Osteocyte (in vitro differentiated cells): Measurements from ENCODE around the gene KDM3A. TPM values are rescaled to one million over a fixed set of nuclear protein-coding genes. Genes with fewer than 3 reads are reported as not detected.

ENCODE experiments used
- DNase-seq: peaks from one replicate; pipeline ENCODE4 v3.0.0; 2021; ENCODE audit warnings: mixed read lengths; ENCODE audit not compliant: unreplicated experiment; ENCODE audit errors: extremely low spot score
- H3K27ac Mint-ChIP-seq: one replicate; pipeline ENCODE4 v1.8.0; 2021; ENCODE audit warnings: mild to moderate bottlenecking, mixed read lengths; ENCODE audit not compliant: unreplicated experiment
- H3K27me3 Mint-ChIP-seq: one replicate; pipeline ENCODE4 v1.8.0; 2021; ENCODE audit warnings: mixed read lengths; ENCODE audit not compliant: unreplicated experiment
- H3K36me3 Mint-ChIP-seq: one replicate; pipeline ENCODE4 v1.8.0; 2021; ENCODE audit warnings: mixed read lengths; ENCODE audit not compliant: unreplicated experiment
- H3K4me1 Mint-ChIP-seq: one replicate; pipeline ENCODE4 v1.8.0; 2021; ENCODE audit warnings: mixed read lengths; ENCODE audit not compliant: unreplicated experiment
- H3K4me3 Mint-ChIP-seq: one replicate; pipeline ENCODE4 v1.8.0; 2021; ENCODE audit warnings: mild to moderate bottlenecking, moderate library complexity, mixed read lengths; ENCODE audit not compliant: unreplicated experiment
- H3K9me3 Mint-ChIP-seq: one replicate; pipeline ENCODE4 v1.8.0; 2021; ENCODE audit warnings: mixed read lengths; ENCODE audit not compliant: unreplicated experiment
- total RNA-seq: library from RNA; stranded (reverse); gene quantifications from 2 replicates; pipeline ENCODE4 v1.2.1, GENCODE V29; 2021
- TF ChIP-seq, protein P1 (sequence below): fragments of 200-600 bp; sonication (generic); IDR thresholded peaks from 2 replicates; pipeline ENCODE4 v1.5.0; 2021; ENCODE audit warnings: antibody characterized with exemption, mild to moderate bottlenecking, moderate library complexity

The KDM3A gene
- total RNA-seq, 1 donor from 2014 or later, result 44.8 TPM

GRCh38 chr2:86471637-86472036, 30.5 kb downstream of the KDM3A start:
- Mint-ChIP-seq H3K27ac (no peak overlapping the region), H3K4me1 (no peaks in the 10 kb centered on the region), H3K9me3 (no peaks in the 10 kb centered on the region), H3K36me3 (peaks cover 58% of the 10 kb centered on the region), H3K4me3 (no peak overlapping the region), H3K27me3 (no peaks in the 10 kb centered on the region)
- DNase-seq, result no peak
- TF ChIP-seq, protein P1, sequence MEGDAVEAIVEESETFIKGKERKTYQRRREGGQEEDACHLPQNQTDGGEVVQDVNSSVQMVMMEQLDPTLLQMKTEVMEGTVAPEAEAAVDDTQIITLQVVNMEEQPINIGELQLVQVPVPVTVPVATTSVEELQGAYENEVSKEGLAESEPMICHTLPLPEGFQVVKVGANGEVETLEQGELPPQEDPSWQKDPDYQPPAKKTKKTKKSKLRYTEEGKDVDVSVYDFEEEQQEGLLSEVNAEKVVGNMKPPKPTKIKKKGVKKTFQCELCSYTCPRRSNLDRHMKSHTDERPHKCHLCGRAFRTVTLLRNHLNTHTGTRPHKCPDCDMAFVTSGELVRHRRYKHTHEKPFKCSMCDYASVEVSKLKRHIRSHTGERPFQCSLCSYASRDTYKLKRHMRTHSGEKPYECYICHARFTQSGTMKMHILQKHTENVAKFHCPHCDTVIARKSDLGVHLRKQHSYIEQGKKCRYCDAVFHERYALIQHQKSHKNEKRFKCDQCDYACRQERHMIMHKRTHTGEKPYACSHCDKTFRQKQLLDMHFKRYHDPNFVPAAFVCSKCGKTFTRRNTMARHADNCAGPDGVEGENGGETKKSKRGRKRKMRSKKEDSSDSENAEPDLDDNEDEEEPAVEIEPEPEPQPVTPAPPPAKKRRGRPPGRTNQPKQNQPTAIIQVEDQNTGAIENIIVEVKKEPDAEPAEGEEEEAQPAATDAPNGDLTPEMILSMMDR, result no peak

- TF ChIP-seq, protein P1, result no peak
- Mint-ChIP-seq H3K9me3 (no peaks in the 10 kb centered on the region), H3K4me3 (no peak overlapping the region), H3K27me3 (no peaks in the 10 kb centered on the region), H3K4me1 (no peaks in the 10 kb centered on the region), H3K27ac (no peak overlapping the region), H3K36me3 (peaks cover 68% of the 10 kb centered on the region)
- DNase-seq, result no peak
Observed at GRCh38 chr2:86476092-86476491, 34.9 kb downstream of the KDM3A start.

- no peak overlapping the region for H3K27ac Mint-ChIP-seq
- no peak for DNase-seq
- H3K9me3 Mint-ChIP-seq, result no peaks in the 10 kb centered on the region
- H3K36me3 Mint-ChIP-seq, result peaks cover 70% of the 10 kb centered on the region
- H3K27me3 Mint-ChIP-seq, result no peaks in the 10 kb centered on the region
- no peaks in the 10 kb centered on the region for H3K4me1 Mint-ChIP-seq
- no peak overlapping the region for H3K4me3 Mint-ChIP-seq
- TF ChIP-seq, protein P1, result no peak
Observed at GRCh38 chr2:86476918-86477317, 35.7 kb downstream of the KDM3A start.

DNA sequence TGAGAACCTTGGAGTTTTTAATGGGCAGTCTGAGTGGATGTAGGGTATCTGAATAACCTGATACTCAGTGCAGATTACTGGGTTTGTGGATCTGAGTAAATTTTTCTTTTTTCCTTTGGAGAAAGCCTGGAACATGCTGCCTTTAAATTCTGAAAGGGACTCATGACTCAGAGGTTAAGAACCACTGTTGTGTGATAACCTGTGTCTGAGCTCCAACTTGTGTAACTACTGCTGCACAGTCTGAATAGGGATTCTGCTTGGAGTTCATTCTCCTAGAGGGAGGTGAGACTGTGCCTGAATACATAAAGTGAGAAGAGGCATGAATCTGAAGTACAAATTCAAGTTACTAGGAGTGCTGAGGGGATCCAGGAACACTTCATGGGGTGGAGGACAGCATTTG, 36.2 kb downstream of the KDM3A start:
- TF ChIP-seq, protein P1, result no peak
- H3K27me3 Mint-ChIP-seq, result no peaks in the 10 kb centered on the region
- DNase-seq, result no peak
- no peak overlapping the region for H3K27ac Mint-ChIP-seq
- no peaks in the 10 kb centered on the region for H3K4me1 Mint-ChIP-seq
- H3K4me3 Mint-ChIP-seq, result no peak overlapping the region
- H3K9me3 Mint-ChIP-seq, result no peaks in the 10 kb centered on the region
- H3K36me3 Mint-ChIP-seq, result peaks cover 73% of the 10 kb centered on the region

- no peak overlapping the region for H3K4me3 Mint-ChIP-seq
- no peak overlapping the region for H3K27ac Mint-ChIP-seq
- TF ChIP-seq, protein P1, result no peak
- H3K4me1 Mint-ChIP-seq, result no peaks in the 10 kb centered on the region
- no peak for DNase-seq
- no peaks in the 10 kb centered on the region for H3K27me3 Mint-ChIP-seq
- peaks cover 81% of the 10 kb centered on the region for H3K36me3 Mint-ChIP-seq
- H3K9me3 Mint-ChIP-seq, result no peaks in the 10 kb centered on the region
Observed at GRCh38 chr2:86480105-86480504, 38.9 kb downstream of the KDM3A start.
